Choroid plexus epithelial cell (primary cell): ENCODE measurements around the gene TRO.

Source experiments
- DNase-seq: peaks from one replicate; pipeline ENCODE4 v3.0.0-alpha.2; 2010; ENCODE audit warnings: low read depth
- H3K4me3 ChIP-seq: 2 replicates; pipeline ENCODE4 v1.5.1; 2011; ENCODE audit warnings: low read depth, mild to moderate bottlenecking, control low read depth, low read length, moderate library complexity
- CTCF ChIP-seq: conservative IDR thresholded peaks from 2 replicates; pipeline ENCODE4 v1.5.1; 2011; ENCODE audit warnings: low read depth, mild to moderate bottlenecking, control low read depth, inconsistent platforms, low read length, moderate library complexity

Gene TRO

DNA sequence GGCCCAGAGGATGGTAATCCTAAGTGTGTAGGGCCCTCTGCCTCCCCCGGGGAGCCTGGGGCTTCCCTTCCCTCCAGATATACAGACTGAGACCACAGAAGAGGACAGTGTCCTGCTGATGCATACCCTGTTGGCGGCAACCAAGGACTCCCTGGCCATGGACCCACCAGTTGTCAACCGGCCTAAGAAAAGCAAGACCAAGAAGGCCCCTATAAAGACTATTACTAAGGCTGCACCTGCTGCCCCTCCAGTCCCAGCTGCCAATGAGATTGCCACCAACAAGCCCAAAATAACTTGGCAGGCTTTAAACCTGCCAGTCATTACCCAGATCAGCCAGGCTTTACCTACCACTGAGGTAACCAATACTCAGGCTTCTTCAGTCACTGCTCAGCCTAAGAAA is 1.9 kb downstream of the TRO start:
- DNase-seq = no peak
- H3K4me3 ChIP-seq = no peak overlapping the region
- TF ChIP-seq CTCF = no peak

- TF ChIP-seq CTCF = no peak
These were observed 2.8 kb downstream of the TRO start for GRCh38 chrX:54923376-54923775.

GRCh38 chrX:54926978-54927377 is 6.4 kb downstream of the TRO start:
- no peak overlapping the region for H3K4me3 ChIP-seq
- no peak for DNase-seq
- no peak for TF ChIP-seq CTCF

More at GRCh38 chrX:54923376-54923775, 2.8 kb downstream of the TRO start:
- DNase-seq = no peak
- H3K4me3 ChIP-seq = no peak overlapping the region

- no peak for TF ChIP-seq CTCF
- no peak for DNase-seq
- H3K4me3 ChIP-seq = no peak overlapping the region
These were observed 8.3 kb downstream of the TRO start for GRCh38 chrX:54928876-54929275.

GRCh38 chrX:54930291-54931049 is 9.8 kb downstream of the TRO start:
- no peak for DNase-seq
- H3K4me3 ChIP-seq = no peak overlapping the region
- TF ChIP-seq CTCF = no peak

- no peak overlapping the region for H3K4me3 ChIP-seq
- no peak for TF ChIP-seq CTCF
- no peak for DNase-seq
These were observed 10.5 kb downstream of the TRO start for GRCh38 chrX:54931107-54931506.
